Measurements from ENCODE around the gene TEDC1. TPM values are rescaled to one million over a fixed set of nuclear protein-coding genes. Genes with fewer than 3 reads are reported as not detected.

Gene TEDC1
- polyA plus RNA-seq, 6 donors from 2014 or later, result 3.5 to 13.6 (median 8.3) TPM

DNA sequence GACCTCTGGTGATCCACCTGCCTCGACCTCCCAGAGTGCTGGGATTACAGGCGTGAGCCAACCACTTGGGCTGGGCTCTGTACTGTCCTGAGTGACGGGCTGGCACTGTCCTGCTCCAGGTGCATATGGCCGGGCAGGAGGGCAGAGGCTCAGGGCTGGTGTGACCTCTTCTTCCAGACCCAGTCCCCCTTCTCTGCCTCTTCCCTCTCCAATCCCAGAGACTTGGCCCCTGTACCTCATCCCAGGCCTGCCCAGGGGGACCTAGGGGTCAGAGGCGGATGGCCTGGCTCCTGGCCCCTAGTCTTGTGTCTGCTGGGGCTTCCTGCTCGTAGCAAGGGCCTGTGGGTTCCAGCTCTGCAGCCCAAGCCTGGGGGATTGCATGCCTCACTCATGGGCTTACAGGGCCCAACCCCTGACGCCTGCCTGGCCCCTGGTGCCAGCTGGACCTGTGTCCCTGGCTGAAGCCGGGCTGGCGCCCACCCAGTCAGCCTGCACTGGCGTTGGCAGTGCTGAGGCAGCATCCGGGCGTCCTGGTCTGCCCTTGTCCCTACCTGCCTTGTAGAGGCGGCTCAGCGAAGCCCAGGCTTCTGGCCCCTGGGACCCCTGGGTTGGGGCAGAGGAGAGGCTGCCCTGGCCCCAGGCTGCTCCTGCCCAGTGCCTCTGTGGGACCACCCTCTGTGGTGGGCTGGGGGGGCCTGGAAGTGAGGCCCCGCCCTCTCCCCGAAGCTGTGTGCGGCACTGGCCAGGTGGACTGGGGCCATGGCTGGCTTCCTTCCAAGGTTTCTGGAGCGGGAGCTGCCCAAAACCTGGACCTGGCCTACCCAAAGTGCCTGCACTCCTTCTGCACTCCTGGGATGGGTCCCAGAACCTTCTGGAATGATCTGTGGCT lies 4.3 kb downstream of the TEDC1 start:
- Mint-ChIP-seq H3K9me3 (no peaks in the 10 kb centered on the region), H3K27me3 (no peaks in the 10 kb centered on the region), H3K36me3 (no peaks in the 10 kb centered on the region), H3K27ac (peak overlapping the region in 1 of 6 donors; percentile 61), H3K4me1 (peaks cover 4 to 7% (median 6%) of the 10 kb centered on the region in 3 donors), H3K4me3 (peak overlapping the region in 1 of 8 donors; percentile 37)
- DNase-seq (no peak), ATAC-seq (ENCODE audit: low read depth in 2 of 2) (no peak)

- Mint-ChIP-seq H3K9me3 (no peaks in the 10 kb centered on the region), H3K36me3 (no peaks in the 10 kb centered on the region), H3K4me3 (no peak overlapping the region), H3K4me1 (peaks cover 4 to 7% (median 6%) of the 10 kb centered on the region in 3 donors), H3K27me3 (no peaks in the 10 kb centered on the region), H3K27ac (no peak overlapping the region)
- ATAC-seq (ENCODE audit: low read depth in 2 of 2) (no peak), DNase-seq (no peak)
Observed at GRCh38 chr14:105495990-105496830, 5.2 kb downstream of the TEDC1 start.

DNA sequence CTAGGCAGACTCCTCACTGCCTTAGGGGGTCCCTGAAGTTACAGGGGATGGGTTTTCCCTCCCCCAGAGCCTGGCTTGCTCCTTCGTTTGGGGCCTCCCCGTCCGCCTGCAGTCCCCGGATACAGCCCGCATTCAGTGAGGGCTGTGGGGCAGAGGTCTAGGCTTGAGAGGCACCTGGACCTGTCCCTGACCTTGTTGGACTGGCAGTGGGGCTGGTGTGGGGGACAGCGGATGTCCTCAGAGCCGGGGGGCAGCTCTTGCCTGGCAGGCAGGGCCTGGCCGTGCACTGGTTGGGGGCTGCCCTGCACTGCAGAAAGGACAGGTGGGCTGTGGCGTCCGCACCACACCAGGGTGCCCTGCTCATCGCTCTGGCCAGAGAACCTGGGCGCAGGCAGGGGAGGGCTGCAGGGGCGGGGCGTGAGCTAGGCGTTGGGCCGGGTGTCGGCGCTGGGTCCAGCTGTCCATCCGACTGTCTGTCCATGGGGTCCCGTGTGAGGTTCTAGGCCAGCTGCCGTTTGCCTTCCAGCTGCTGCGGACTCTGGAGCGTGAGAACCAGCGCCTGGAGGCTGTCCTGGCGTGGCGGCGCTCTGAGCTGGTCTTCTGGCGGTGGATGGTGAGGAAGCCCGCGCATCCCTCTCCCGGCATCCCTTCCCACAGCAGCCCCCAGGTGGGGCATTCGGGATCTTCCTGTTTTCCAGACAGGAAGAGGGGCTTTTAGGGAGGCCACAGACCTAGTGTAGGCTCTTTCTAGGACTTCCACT lies 6.0 kb downstream of the TEDC1 start:
- ATAC-seq (ENCODE audit: low read depth in 2 of 2), result no peak
- Mint-ChIP-seq H3K27ac (peak overlapping the region in 1 of 6 donors; percentile 61), H3K36me3 (no peaks in the 10 kb centered on the region), H3K4me1 (peaks cover 0 to 1% (median 0%) of the 10 kb centered on the region in 3 donors), H3K27me3 (no peaks in the 10 kb centered on the region), H3K9me3 (no peaks in the 10 kb centered on the region), H3K4me3 (peak overlapping the region in 1 of 8 donors; percentile 10)
- no peak for DNase-seq

DNA sequence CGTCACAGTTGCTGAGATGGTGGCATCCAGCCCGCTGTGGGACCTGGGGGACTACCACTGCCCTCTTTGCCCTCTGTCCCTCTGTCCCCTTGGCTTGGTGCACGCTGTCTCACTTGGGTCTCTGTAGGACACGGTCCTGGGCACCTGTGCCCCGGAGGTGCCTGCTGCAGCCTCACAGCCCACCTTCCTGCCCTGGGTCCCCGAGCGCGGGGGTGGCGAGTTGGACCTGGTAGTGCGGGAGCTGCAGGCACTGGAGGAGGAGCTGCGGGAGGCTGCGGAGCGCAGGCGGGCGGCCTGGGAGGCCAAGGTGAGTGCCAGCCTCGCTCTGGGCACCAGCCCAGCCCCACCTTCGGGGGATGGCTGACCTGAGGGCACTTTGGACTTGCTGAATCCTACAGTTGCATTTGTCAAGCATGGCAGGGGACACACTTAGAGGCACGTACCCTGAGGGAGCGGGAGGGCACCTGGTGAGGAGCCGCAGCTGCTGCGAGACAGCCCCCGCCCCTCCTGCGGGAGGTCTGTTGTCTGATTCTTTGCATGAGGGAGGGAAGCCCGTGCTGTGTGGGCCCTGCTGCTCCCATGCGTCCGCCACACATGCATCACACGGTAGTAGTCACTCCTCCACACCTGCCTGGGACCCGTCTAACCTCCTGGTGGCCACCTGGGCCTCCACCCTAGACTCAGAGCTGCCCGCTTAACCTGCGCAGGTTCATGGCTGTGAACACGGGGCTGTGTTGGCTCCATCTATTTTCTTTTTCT lies 6.8 kb downstream of the TEDC1 start:
- Mint-ChIP-seq H3K9me3 (no peaks in the 10 kb centered on the region), H3K4me1 (peaks cover 0 to 4% (median 0%) of the 10 kb centered on the region in 3 donors), H3K27ac (peak overlapping the region in 1 of 6 donors; percentile 61), H3K27me3 (peaks cover 0 to 5% (median 4%) of the 10 kb centered on the region in 3 donors), H3K36me3 (no peaks in the 10 kb centered on the region), H3K4me3 (no peak overlapping the region)
- no peak for DNase-seq
- ATAC-seq (ENCODE audit: low read depth in 2 of 2), result no peak

- H3K27ac Mint-ChIP-seq, result peak overlapping the region in 1 of 6 donors; percentile 61
- H3K9me3 Mint-ChIP-seq, result no peaks in the 10 kb centered on the region
- H3K4me1 Mint-ChIP-seq, result peaks cover 0 to 4% (median 0%) of the 10 kb centered on the region in 3 donors
- no peaks in the 10 kb centered on the region for H3K36me3 Mint-ChIP-seq
- peaks cover 0 to 8% (median 5%) of the 10 kb centered on the region in 3 donors for H3K27me3 Mint-ChIP-seq
- no peak for DNase-seq
- no peak overlapping the region for H3K4me3 Mint-ChIP-seq
- no peak for ATAC-seq (ENCODE audit: low read depth in 2 of 2)
Observed at GRCh38 chr14:105498430-105499255, 7.6 kb downstream of the TEDC1 start.

GRCh38 chr14:105499256-105500035 lies 8.4 kb downstream of the TEDC1 start:
- H3K27me3 Mint-ChIP-seq, result peaks cover 0 to 8% (median 5%) of the 10 kb centered on the region in 3 donors
- DNase-seq, result no peak
- H3K9me3 Mint-ChIP-seq, result no peaks in the 10 kb centered on the region
- H3K27ac Mint-ChIP-seq, result peak overlapping the region in 1 of 6 donors; percentile 61
- ATAC-seq (ENCODE audit: low read depth in 2 of 2), result no peak
- H3K4me3 Mint-ChIP-seq, result no peak overlapping the region
- no peaks in the 10 kb centered on the region for H3K36me3 Mint-ChIP-seq
- H3K4me1 Mint-ChIP-seq, result peaks cover 0 to 4% (median 0%) of the 10 kb centered on the region in 3 donors

DNA sequence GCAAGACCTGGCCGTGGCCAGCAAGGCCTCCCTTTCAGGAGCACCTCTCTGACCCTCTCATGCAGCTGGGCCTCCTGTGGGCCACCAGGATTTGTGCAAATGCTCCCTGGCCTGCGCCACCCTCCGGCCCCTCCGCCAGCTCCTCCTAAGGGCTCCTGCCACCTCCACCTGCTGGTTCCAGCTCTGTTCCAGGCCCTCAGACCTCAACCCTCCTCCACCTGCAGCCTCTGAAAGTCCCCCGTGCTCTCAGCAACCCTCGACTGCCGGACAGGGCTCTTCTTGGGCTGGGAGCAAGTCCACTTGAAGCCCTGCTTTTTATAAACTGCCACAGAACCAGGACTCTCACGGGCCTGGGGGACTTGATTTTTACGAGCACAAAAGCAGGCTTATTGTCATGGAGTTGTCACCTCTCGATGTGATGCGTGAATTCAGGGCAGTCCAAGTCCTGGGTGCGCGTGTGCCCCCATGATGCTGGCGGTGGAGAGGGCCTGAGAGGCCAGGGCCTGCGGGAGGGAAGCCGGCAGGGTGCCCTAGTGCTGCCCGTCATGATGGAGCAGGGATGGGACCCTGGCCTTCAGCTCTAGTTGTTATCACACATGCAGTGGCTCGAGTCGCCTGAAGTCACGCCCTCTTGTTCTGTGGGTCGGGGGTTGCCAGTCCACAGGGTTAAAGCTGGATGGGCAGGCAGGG lies 9.1 kb downstream of the TEDC1 start:
- Mint-ChIP-seq H3K4me1 (peaks cover 0 to 4% (median 0%) of the 10 kb centered on the region in 3 donors), H3K27me3 (peaks cover 0 to 8% (median 5%) of the 10 kb centered on the region in 3 donors), H3K4me3 (no peak overlapping the region), H3K9me3 (no peaks in the 10 kb centered on the region), H3K36me3 (no peaks in the 10 kb centered on the region), H3K27ac (peak overlapping the region in 2 of 6 donors; percentile 33 to 54)
- DNase-seq (no peak), ATAC-seq (ENCODE audit: low read depth in 2 of 2) (no peak)

DNA sequence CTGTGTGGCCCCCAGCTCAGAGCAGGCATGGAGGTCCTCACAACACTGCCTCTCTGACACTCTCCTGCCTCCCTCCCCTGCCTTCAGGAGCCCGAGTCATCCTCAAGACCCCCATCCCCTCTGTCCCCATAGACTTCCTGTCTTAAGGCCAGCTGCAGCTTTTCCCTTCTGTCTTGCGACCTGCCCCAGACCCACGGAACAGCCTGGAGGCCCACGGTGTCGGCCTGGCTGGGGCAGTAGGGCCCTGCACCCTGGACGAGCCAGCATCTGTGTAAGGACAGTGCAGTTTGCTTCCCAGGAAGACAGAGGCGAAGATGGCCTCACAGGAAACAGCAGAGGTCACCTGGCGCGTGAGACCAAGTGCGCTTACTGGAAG lies 9.7 kb downstream of the TEDC1 start:
- Mint-ChIP-seq H3K4me1 (peaks cover 0 to 4% (median 0%) of the 10 kb centered on the region in 3 donors), H3K27me3 (peaks cover 0 to 8% (median 5%) of the 10 kb centered on the region in 3 donors), H3K36me3 (no peaks in the 10 kb centered on the region), H3K27ac (peak overlapping the region in 1 of 6 donors; percentile 54), H3K4me3 (no peak overlapping the region), H3K9me3 (no peaks in the 10 kb centered on the region)
- DNase-seq, result no peak
- no peak for ATAC-seq (ENCODE audit: low read depth in 2 of 2)

DNA sequence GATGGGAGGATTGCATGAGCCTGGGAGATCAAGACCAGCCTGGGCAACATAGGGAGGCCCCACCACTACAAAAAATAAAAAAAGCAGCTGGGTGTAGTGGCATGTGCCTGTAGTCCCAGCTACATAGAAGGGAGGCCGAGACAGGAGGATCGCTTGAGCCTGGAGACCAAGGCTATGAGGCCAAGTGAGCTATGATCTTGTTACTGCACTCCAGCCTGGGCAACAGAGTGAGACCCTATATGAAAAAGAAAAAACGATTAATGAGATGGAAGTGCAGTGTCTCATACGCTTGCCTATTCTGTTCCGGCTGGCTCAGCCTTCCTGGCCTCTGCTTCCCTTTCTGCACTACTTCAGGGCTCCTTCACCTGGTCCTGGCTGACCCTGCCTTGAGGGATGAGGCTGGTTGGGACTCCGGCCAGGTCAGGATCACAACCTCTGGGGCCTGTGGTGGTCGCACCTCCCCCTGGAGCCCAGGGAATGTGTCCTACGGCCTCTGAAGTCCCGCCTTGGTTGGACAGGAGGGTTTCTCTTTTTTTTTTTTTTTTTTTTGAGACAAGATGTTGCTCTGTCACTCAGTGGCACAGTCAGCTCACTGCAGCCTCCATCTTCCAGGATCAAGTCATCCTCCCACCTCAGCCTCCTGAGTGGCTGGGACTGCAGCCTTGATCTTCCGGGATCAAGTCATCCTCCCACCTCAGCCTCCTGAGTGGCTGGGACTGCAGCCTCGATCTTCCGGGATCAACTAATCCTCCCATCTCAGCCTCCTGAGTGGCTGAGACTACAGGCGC lies 10.7 kb downstream of the TEDC1 start:
- H3K27me3 Mint-ChIP-seq, result peaks cover 0 to 8% (median 5%) of the 10 kb centered on the region in 3 donors
- H3K9me3 Mint-ChIP-seq, result no peaks in the 10 kb centered on the region
- ATAC-seq (ENCODE audit: low read depth in 2 of 2) (no peak), DNase-seq (no peak)
- no peak overlapping the region for H3K4me3 Mint-ChIP-seq
- peak overlapping the region in 1 of 6 donors; percentile 53 for H3K27ac Mint-ChIP-seq
- H3K36me3 Mint-ChIP-seq, result no peaks in the 10 kb centered on the region
- peaks cover 0 to 4% (median 0%) of the 10 kb centered on the region in 3 donors for H3K4me1 Mint-ChIP-seq

Data from naive B cell (primary cell).